Measurements from ENCODE around the gene RBFA.

Gene RBFA

DNA sequence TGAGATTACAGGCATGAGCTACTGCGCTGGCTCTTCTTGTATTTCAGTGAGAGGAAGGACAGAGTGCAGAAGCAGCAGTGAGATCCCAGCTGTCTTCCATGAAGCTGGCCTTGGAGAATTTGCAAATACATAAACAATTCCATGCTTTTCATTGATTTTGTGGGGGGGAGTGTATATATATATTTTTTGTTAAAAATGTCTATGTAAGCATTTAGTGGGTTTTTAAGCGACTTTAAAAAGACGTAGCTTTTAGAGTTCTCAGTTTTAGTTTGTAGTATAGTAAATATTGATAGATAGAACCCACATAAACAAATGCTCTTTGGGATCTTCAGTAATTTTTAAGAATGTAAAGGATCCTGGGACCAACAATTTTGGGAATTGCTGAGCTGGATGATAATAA lies 6.3 kb downstream of the RBFA start:
- TF ChIP-seq, protein P1, sequence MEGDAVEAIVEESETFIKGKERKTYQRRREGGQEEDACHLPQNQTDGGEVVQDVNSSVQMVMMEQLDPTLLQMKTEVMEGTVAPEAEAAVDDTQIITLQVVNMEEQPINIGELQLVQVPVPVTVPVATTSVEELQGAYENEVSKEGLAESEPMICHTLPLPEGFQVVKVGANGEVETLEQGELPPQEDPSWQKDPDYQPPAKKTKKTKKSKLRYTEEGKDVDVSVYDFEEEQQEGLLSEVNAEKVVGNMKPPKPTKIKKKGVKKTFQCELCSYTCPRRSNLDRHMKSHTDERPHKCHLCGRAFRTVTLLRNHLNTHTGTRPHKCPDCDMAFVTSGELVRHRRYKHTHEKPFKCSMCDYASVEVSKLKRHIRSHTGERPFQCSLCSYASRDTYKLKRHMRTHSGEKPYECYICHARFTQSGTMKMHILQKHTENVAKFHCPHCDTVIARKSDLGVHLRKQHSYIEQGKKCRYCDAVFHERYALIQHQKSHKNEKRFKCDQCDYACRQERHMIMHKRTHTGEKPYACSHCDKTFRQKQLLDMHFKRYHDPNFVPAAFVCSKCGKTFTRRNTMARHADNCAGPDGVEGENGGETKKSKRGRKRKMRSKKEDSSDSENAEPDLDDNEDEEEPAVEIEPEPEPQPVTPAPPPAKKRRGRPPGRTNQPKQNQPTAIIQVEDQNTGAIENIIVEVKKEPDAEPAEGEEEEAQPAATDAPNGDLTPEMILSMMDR (IDR thresholded peaks at IDR 0.05; ENCODE audit: low read depth, low read length), result no peak
- no peak overlapping the region for H3K4me3 ChIP-seq (replicated peaks in 1 of 2; ENCODE audit: low read depth in 2 of 2, low read length in 2 of 2)
- no peak for DNase-seq (ENCODE audit: low read depth in 2 of 2)

- H3K4me3 ChIP-seq (replicated peaks in 1 of 2; ENCODE audit: low read depth in 2 of 2, low read length in 2 of 2), result no peak overlapping the region
- TF ChIP-seq, protein P1 (IDR thresholded peaks at IDR 0.05; ENCODE audit: low read depth, low read length), result no peak
Measured at GRCh38 chr18:80041424-80041823, 7.2 kb downstream of the RBFA start.

GRCh38 chr18:80042785-80043184 lies 8.6 kb downstream of the RBFA start:
- DNase-seq (ENCODE audit: low read depth in 2 of 2), result no peak
- no peak overlapping the region for H3K4me3 ChIP-seq (replicated peaks in 1 of 2; ENCODE audit: low read depth in 2 of 2, low read length in 2 of 2)
- TF ChIP-seq, protein P1 (IDR thresholded peaks at IDR 0.05; ENCODE audit: low read depth, low read length), result no peak

More at GRCh38 chr18:80041424-80041823, 7.2 kb downstream of the RBFA start:
- DNase-seq (ENCODE audit: low read depth in 2 of 2), result no peak

DNA sequence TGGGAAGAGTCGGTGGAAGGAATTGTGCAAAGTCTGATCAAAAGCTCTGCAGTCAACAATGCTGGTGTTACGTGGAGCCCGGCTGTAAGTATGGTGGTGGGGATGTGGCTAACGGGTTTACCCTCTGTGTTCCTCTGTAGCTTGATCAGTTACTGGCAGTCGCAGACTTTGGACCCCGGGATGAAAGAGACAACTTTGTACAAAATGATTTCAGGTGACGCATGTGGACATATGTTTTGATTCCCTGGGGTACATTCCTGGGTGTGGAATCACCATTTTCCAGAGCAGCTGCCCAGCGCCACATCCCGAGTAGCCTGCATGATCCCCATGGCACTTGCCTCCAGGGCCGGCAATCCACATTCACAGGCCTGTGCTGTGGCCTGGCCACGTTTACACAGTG lies 9.8 kb downstream of the RBFA start:
- no peak for DNase-seq (ENCODE audit: low read depth in 2 of 2)
- H3K4me3 ChIP-seq (replicated peaks in 1 of 2; ENCODE audit: low read depth in 2 of 2, low read length in 2 of 2), result no peak overlapping the region
- TF ChIP-seq, protein P1 (IDR thresholded peaks at IDR 0.05; ENCODE audit: low read depth, low read length), result no peak

- DNase-seq (ENCODE audit: low read depth in 2 of 2), result no peak
- H3K4me3 ChIP-seq (replicated peaks in 1 of 2; ENCODE audit: low read depth in 2 of 2, low read length in 2 of 2), result no peak overlapping the region
- TF ChIP-seq, protein P1 (IDR thresholded peaks at IDR 0.05; ENCODE audit: low read depth, low read length), result no peak
Measured at GRCh38 chr18:80046011-80046410, 11.8 kb downstream of the RBFA start.

GRCh38 chr18:80046431-80046830 lies 12.2 kb downstream of the RBFA start:
- no peak for DNase-seq (ENCODE audit: low read depth in 2 of 2)
- TF ChIP-seq, protein P1 (IDR thresholded peaks at IDR 0.05; ENCODE audit: low read depth, low read length), result no peak

DNA sequence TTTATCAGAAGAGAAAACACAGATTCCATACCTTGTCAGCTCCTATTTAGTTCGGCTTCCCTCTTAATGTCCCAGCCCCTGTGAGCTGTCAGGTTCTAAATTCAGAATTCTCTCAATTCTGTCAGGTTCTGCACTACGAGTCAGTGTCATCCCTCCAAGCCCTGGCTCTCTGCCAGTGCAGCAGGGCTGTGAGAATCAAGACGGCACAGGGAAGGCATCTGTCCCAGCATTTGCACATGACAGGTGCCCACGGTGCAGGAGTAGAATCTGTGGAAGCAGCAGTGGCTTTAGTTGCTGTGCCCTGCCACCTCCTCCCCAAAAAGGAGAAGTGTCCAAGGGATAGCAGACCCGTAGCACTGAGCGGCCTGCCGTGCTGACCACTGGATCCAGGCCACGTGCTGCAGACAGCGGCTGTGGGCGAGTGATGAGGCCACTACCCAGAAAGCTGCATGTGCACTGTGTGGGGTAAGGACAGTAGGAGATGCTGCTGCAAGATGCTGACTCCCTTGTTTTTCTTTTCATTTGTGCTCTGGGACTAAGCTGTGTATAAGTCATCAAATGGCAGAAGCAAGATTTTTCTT lies 12.8 kb downstream of the RBFA start:
- TF ChIP-seq, protein P1 (IDR thresholded peaks at IDR 0.05; ENCODE audit: low read depth, low read length), result no peak
- no peak overlapping the region for H3K4me3 ChIP-seq (replicated peaks in 1 of 2; ENCODE audit: low read depth in 2 of 2, low read length in 2 of 2)
- DNase-seq (ENCODE audit: low read depth in 2 of 2), result no peak

More at GRCh38 chr18:80046431-80046830, 12.2 kb downstream of the RBFA start:
- no peak overlapping the region for H3K4me3 ChIP-seq (replicated peaks in 1 of 2; ENCODE audit: low read depth in 2 of 2, low read length in 2 of 2)

Data from cardiac fibroblast (primary cell).